RWPE1 (cell line): ENCODE measurements around the gene FBXO42.

Source experiments
- CTCF ChIA-PET: fragments of 350-600 bp; sonication (Branson Sonifier 250); formaldehyde crosslinking; extraction: SDS; loops from one replicate; lab custom pipeline; 2021; lab: Yijun Ruan, JAX
- POLR2A ChIA-PET: fragments of 400-600 bp; formaldehyde crosslinking; extraction: SDS; loops from one replicate; lab custom pipeline; 2020; ENCODE audit warnings: antibody characterized with exemption; ENCODE audit not compliant: low non-redundant PET; lab: Yijun Ruan, JAX
- DNase-seq: peaks from one replicate; pipeline ENCODE4 v3.0.0; 2012; ENCODE audit warnings: low spot score
- H3K27ac ChIP-seq: fragments of 450-650 bp; 2 replicates; pipeline ENCODE4 v1.5.1; 2017
- CTCF ChIP-seq: fragments of 450-650 bp; conservative IDR thresholded peaks from 2 replicates; pipeline ENCODE4 v1.5.1; 2017; ENCODE audit warnings: low read depth, mild to moderate bottlenecking

FBXO42 gene

GRCh38 chr1:16207318-16208269 is 144.7 kb downstream of the FBXO42 start:
- peak overlapping the region; percentile 92 for H3K27ac ChIP-seq
- CTCF ChIA-PET: interaction anchor here (1.1 to 1.3 kb wide), 2 partner anchors 125 to 155 kb away, joined by 3 to 4 read pairs; no protein-coding TSS in a partner anchor
- POLR2A ChIA-PET: interaction anchor here (0.6 to 1.1 kb wide), 5 partner anchors 9 to 86 kb away, joined by 3 to 8 read pairs (median 3); no protein-coding TSS in a partner anchor
- no peak for TF ChIP-seq CTCF
- DNase-seq: no peak

DNA sequence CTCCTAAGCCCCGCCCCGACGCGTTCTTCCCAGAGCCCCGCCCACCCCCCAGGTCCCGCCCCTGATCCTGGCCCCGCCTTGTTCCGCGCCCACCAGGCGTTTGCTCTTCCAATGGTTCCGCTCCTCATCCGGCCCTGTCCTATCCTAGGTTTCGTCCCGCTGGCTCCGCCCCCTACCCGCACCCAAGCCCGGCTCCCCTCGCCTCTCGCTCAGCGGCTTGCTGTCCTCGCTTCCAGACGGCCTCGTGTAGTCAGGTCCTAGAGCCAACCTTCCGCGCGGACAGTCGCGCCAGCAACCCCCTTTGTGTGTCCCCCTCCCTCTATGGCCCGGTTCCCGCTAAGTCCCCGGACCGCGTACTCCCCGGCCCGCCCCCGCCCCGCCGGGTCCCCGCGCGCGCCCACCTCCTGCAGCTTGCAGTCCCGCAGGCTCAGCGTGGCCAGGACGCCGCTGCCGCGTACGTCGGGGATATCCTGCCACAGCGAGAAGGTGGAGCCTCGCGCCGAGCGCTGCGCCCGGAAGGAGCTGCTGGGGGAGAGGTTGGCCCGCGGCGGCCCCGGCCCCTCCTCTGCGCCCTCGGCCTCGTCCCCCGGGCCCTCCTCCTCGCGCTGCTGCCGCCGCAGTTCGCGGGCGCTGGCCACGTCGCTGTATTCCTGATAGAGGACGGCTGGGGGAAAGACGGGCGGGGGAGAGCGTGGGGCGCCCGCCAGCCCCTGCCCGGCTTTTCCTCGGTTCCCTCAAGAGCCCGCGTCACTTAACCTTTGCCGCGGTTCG is 145.5 kb downstream of the FBXO42 start:
- peak; percentile 95 for DNase-seq
- CTCF ChIA-PET: interaction anchor here (0.7 kb wide), 1 partner anchor 58 kb away, joined by 3 read pairs; no protein-coding TSS in a partner anchor
- POLR2A ChIA-PET: interaction anchor here (0.5 to 1.1 kb wide), 5 partner anchors 10 to 366 kb away, joined by 3 to 8 read pairs (median 3); no protein-coding TSS in a partner anchor
- TF ChIP-seq CTCF: no peak
- peak overlapping the region; percentile 92 for H3K27ac ChIP-seq

DNA sequence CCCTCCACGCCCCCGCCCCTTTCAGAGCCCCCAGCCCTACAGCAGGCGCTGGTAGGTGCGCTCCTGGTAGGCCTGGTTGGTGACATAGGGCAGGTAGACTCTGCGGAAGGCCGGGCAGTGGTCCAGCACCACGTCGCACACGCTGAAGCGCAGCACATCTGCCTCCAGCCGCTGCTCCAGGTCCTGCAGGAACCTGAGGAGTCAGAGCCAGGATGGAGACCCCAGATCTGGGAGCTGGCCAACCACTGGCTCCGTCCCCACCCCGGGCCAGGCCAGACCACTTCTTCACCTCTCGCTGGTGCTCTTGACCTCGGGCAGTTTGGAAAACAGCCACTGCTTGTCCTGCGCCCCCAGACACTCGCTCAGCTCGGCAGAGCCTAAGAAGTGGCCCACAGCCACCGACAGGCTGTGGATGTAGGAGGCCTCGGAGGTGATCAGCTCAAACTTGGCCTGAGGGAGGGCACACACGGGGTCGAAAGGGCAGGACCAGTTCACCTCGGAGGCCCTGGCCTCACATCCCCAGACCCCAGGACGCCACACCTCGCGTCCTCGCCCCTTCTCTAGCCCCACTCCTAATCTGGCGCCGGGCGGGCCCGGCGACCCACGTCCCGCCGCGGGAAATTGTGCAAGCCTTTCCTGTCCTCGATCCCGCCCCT is 146.3 kb downstream of the FBXO42 start:
- TF ChIP-seq CTCF: no peak
- no peak for DNase-seq
- H3K27ac ChIP-seq: peak overlapping the region; percentile 92
- ChIA-PET CTCF (interaction anchor here (0.7 kb wide), 1 partner anchor 58 kb away, joined by 3 read pairs; no protein-coding TSS in a partner anchor), POLR2A (interaction anchor here (1.1 kb wide), 1 partner anchor 17 kb away, joined by 3 read pairs; no protein-coding TSS in a partner anchor)

DNA sequence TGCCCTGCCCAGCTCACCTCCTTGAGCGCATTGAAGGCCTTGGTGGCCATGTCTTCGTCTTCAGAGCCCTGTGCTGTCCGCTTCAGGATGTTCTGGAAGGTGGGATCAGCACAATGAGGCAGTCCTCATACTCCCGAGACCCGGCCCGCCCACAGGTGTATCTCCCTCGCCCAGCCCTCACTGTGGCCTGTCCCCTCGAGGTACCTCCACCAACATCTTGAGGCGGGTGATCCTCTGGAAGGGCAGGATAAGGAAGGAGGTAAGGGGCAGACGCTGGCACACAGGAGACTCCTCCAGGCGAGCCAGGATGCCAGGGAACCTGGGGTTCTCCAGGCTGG is 147.0 kb downstream of the FBXO42 start:
- peak overlapping the region; percentile 92 for H3K27ac ChIP-seq
- TF ChIP-seq CTCF: no peak
- no peak for DNase-seq
- ChIA-PET CTCF (interaction anchor here (1.3 kb wide), 1 partner anchor 15 kb away, joined by 4 read pairs; no protein-coding TSS in a partner anchor), POLR2A (no interaction called here)

DNA sequence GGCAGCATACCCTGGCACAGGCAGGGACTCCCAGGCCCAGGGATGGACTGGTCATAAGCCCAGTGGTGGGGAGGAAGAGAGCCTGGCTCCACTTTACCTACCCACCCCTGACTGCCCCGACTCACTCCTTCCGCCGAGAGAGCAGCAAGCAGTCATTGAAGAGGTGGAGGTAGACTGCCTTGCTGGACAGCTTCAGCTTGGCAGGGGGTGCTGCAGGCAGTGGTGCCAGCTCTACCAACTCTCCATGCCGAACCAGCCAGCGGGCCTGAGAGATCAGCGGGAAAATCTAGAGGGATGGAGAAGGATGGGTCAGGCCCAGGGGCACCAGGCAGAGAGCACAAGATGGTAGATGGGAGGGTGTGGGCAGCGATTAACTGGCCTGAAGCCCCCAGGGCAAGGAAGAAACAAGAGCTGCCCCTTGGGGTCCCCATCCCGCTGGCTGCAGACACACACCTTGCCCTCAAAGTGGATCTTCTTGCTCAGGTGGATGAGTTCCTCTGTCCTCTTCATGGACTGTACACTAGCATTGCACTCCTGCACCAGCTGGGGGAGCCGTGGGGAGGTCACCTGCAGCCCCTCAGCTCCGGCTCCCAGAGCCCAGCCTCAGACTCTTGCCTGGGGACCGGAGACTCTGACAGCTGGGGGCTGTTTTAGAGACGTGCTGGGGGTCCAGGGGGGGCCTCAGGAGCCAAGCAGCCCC is 147.5 kb downstream of the FBXO42 start:
- no peak for DNase-seq

More for the DNA sequence above, 147.5 kb downstream of the FBXO42 start:
- ChIA-PET POLR2A (no interaction called here), CTCF (interaction anchor here (1.3 to 1.5 kb wide), 2 partner anchors 15 to 40 kb away, joined by 4 read pairs; no protein-coding TSS in a partner anchor)
- H3K27ac ChIP-seq: peak overlapping the region; percentile 92
- no peak for TF ChIP-seq CTCF
